SIG-M5 treated with dmso at 0.1 percent for 504 hours (cell line): ENCODE data around the gene ZNF160.

Source experiments
- DNase-seq: peaks from one replicate; lab custom pipeline; 2025; ENCODE audit not compliant: unreplicated experiment; lab: John Stamatoyannopoulos, UW

ZNF160 gene

DNA sequence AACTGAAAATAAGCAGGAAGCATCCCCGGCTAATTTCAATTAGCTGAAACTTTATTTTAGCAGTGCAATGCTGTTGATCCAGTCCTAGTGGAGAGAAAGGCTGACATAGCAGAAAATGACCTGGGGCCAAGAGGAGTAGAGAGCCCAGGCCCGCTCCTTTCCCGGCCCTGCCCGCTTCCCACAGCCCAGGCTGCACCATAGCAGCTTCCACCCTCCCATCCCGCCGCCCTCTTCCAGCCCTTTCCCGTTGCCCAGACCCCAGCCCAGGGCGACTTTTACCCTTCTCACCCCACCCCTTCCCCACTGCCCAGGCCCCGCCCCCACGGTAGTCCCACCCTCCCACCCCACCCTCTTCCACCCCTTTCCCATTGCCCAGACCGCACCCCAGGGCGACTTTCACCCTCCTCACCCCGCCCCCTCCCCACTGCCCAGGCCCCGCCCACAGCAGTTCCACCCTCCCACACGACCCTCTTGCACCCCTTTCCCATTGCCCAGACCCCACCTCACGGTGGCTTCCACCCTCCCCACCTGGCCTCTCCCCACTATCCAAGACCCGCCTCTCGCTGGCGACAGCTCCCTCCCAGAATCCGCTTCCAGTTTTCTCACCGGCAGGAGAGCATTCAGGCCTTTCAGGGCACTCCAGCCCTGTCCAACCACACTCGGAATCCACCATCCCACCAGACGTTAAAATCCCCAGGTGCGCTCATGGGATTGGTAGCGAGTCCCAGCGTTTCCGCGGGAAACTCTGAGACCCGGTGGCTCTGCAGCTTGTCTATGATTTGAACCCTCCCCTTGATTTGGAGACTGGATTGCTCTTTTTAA is 8.3 kb downstream of the ZNF160 start:
- DNase-seq, result no peak

DNA sequence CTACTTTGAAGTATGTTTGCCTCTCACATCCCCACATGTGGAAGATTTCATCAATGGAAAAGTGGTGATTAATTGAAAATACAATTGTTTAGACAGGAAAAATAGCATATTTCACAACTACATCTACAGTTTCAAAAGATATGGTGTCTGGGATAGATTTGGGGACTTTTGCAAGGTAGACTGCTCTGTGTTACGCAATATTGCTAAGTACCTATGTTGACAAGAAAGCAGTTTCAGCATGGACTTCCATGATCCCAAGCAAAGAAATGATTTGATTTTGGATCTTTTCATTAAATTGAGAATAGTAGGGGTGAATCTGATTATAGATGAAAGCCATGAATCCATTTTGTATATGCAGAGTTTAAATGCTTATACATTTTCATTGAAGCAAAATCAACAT is 10.5 kb downstream of the ZNF160 start:
- no peak for DNase-seq

DNA sequence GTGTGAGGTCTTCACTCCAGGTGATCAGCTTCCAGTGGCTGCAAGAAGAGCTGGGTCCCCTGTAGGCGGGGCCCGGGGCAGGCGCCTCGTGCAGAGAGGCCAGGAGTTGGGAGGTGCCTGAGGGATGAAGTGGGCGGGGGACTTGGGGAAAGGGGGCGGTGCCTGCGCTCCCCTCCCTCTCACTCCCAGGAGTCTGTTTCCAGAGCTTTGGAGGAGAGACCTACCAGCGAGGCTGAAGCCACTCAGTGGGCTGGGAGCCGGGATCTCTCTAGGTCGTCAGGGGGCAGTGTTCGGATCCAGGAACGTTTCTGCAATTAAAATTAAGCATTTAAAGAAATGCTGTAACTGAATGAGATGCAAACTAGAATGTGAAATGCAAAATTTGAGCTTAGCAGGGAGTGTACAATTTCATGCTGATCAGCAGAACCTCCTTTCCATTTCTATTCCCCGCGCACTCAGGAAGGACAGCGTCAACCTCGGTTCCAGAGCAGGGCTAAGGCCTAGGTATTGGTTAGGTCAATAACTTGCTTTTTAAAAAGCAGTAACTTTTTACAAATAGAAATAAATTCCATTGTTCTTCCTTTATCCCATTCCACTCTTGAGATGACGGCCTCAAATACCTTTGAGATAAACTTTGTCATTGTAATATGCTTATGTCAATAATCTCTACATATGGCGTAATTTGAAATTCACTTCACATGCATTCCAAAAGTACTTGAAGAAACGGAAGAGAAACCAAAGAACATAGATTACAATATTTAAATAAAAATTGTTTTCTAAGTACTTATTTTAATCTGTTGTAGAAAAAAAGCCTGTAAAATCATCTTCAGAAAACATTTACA is 11.6 kb downstream of the ZNF160 start:
- no peak for DNase-seq

DNA sequence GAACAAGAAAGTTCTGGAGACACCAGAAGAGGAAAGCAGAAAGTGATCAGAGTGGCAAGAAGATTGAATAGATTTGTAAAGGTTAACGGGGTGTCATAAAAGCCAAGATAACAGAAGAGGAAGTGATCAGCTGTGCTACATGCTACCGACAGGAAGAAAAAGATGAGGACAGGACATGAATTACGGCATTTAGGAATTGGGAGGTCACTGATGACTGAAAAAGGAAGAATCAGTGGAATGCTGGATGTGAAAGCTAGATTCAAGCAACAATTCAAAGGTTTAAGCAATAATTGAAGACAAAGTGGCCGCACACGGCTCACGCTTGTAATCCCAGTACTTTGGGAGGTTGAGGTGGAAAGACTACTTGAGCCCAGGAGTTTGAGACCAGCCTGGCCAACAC is 15.1 kb downstream of the ZNF160 start:
- DNase-seq, result no peak

DNA sequence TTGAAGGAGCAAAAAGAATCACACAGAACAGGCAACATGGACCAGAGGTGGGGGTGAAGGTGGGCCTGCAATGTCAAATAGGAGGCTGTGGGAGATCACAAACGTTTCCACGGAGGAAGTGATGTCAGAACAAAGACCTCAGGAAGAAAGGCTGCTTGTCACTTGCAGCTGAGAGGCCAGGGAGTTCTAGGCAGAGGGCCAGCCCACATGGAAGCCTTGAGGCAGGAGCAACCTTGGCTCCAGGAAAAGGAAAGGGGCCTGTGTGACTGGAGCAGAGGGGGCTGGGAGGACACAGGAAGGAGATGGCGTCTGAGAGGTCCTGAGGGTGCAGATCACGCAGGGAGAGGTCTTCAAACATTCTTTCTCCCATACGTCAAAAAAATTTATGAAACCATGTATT is 16.3 kb downstream of the ZNF160 start:
- DNase-seq, result no peak

DNA sequence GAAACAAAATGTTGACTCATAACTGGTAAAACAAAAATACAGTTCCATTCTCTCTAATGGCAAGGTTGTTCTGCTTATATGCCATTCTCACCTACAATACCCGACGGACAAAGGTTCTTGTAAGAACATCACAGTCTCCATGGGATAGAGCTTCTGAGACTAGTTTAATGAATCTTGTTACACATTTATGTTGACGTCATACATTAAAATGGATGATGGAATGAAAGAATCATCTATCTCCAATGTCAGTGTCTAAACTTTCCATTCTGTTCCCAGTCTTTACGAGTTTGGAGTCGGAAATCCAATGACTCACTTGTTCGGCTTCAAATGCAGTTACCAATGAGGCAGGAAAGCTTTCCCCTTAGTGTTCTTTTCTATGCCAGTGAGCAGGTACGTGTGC is 17.7 kb downstream of the ZNF160 start:
- DNase-seq, result no peak

DNA sequence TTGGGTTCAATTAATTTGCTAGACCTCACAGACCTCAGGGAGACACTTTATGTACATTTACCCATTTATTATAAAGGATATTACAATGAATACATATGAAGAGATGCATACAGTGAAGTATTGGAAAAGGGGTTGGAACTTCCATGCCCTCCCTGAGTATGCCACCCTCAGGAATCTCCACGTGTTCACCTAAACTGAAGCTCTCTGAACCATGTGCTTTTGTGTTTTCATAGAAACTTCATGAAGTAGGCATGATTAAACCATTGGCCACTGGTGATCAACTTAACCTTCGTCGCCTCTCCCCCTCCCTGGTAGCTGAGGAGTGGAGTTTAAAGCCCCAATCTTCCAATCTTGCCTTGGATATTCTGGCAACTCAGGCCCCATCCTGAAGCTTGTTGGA is 20.3 kb downstream of the ZNF160 start:
- DNase-seq, result no peak

DNA sequence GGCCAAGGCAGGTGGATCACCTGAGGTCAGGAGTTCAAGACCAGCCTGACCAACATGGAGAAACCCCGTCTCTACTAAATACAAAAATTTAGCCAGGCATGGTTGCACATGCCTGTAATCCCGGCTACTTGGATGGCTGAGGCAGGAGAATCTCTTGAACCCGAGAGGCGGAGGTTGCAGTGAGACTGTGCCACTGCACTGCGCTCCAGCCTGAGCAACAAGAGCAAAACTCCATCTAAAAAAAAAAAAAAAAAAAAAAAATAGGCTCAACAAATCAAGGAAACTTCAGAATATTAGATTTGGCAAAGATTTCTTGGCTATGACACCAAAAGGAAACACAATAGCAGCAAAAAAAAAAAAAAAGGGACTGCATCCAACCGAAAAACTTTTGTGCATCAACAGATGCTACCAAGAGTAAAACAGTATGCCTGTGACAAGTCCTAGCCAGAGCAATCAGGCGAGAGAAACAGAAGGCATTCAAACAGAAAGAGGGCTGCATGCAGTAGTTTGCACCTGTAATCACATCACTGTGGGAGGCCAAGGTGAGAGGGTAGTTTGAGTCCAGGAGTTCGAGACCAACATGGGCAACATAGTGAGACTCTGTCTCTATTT is 23.8 kb downstream of the ZNF160 start:
- no peak for DNase-seq

DNA sequence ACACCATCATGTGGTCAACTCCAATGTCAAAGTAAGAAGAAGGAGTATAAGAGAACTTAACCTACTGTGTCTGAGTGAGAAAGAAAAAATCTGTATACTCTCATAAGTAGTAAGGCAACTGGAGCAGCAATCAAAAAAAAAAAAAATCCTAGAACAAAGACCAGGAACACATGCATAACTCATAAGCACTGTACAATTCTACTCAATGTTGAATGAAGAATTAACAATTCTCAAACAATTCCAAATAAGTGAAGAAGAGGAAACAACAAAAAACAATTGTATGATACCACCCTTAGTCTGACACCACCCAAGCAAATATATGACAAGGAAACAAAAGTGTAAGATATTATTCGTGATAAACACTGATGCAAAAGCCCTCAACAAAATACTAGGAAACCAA is 24.6 kb downstream of the ZNF160 start:
- DNase-seq, result no peak

DNA sequence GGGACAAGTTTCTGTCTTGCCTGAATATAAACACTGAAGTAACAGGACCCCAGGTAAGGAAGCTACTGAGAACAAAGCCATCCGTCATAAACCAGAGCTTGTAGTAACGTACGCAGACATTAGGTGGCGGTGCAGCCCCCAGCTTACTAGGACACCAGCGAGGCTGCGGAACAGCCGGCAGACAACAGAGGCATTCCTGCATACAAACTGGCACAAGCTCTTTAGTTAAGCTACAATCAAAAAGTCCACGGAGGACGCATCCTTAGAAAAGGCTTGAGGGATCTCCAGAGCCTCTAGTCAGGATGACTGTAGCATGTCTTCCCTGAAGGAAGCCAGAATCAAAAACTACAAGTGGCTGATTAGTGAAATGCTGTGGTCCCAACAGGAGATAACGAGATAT is 26.2 kb downstream of the ZNF160 start:
- no peak for DNase-seq

DNA sequence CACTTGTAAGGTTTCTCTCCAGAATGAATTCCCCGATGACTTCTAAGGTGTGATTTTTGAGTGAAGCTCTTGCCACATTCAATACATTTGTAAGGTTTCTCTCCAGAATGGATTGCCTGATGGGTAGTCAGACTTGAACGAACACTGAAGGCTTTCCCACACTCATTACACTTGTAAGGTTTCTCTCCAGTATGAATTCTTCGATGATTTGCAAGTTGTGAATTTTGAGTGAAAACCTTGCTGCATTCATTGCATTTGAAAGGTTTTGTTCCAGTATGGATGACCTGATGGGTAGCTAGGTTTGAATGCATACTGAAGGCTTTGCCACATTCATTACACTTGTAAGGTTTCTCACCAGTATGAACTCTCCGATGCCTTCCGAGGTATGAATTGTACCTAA is 34.4 kb downstream of the ZNF160 start:
- DNase-seq, result no peak

DNA sequence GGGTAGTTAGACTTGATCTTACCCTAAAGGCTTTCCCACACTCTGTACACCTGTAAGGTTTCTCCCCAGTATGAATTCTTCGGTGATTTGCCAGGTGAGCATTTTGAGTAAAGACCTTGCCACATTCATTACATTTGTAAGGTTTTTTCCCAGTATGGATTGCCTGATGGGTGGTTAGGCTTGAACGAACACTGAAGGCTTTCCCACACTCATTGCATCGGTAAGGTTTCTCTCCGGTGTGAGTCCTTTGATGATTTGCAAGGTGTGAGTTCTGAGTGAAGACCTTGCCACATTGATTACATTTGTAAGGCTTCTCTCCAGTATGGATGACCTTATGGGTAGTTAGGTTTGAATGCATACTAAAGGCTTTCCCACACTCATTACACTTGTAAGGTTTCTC is 35.0 kb downstream of the ZNF160 start:
- DNase-seq, result no peak

DNA sequence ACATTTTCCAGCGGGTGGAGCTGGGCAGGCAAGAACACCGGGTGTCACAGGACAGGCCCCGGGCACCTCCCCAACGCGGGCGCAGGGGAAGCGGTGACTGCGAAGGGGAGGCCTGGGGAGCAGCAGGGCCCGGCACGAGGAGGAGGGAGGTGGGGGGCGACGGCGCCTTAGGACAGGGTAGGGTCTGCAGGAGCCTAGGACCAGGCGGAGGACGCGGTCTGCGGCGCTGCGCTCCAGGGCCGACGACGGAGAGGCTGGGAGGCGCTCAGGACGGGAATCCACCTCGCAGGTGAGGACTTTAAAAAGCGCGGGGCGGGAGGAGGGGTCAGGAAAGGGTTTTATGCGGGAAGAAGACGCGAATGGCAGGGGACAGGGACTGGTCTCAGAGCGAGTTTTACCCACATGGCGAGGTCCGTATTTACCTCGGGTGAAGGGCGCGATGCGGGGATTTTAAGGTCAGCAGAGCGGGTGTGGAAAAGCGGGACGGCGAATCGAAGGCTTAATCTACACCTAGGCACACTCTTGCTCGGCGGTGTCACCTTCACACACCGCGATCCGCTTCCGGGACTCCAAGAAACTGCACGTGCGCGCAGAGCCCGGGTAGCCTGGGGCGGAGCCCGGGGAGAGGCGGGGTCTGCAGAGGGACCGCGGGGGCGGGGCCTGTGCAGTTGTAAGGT is 45.2 kb downstream of the ZNF160 start:
- no peak for DNase-seq

DNA sequence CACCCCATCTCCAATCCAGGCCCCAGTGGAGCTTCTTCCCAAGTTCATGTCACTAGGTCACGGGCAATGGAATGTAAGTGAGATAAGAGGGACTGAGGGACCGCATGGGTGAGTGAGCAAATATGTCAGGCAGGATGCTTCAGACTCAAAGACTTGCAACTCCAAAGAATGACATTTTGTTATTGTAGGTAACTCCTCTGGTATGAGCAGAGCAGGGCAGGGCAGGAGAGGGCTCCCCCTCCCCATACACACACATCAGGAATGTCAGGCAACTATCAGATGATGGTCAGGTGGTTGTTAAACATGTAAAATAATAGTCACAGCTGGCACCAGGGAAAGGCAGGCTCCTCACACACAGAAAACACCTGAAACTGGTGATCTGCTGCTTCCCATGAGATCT is 48.1 kb downstream of the ZNF160 start:
- DNase-seq, result no peak

DNA sequence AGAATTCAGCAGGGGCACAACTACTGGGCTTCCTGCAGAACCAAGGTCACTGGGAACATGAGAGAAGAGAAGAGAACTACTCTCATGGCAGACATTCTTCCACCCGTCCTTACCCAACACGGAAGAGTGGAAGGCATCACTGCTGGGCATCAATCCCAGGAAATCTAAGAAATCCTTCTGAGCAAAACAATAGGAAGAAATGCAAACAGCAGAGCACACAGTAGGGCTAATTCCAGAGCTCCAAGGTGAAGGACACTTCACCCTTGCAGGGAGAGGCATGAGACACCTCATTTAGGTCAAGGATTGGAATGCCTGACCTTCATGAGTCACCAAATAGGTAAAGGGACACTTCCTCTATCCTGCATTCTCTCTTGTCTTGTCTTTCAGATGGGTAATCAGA is 55.8 kb downstream of the ZNF160 start:
- no peak for DNase-seq

DNA sequence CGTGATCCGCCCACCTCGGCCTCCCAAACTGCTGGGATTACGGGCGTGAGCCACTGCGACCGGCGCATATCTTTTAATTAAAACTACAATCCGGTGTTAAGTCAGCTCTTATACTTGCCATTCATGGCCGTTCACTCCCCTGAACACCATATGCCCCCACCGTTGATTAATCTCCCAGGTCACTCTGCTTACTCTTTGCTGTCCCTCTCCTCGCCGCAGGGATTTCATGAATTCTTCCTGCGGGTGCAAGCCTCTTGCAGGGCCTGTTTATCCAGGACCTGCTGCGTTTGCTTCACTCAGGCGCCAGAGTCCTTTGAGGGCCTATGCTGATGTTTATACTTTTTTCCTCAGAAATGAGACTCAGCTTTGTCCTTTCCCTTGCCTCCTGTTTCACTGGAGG is 57.7 kb downstream of the ZNF160 start:
- no peak for DNase-seq

DNA sequence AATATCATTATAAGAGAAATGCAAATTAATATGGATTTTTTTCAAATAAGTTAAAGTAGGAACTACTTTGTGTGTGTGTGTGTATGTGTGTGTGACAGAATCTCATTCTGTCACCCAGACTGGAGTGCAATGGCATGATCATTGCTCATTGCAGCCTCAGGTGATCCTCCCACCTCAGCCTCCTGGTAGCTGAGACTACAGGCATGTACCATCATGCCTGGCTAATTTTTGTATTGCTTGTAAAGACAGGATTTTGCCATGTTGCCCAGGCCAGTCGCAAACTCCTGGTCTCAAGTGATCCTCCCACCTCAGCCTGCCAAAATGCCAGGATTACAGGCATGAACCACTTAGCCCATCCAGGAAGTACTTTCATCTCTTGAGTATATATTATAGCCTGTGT is 61.9 kb downstream of the ZNF160 start:
- DNase-seq, result no peak

DNA sequence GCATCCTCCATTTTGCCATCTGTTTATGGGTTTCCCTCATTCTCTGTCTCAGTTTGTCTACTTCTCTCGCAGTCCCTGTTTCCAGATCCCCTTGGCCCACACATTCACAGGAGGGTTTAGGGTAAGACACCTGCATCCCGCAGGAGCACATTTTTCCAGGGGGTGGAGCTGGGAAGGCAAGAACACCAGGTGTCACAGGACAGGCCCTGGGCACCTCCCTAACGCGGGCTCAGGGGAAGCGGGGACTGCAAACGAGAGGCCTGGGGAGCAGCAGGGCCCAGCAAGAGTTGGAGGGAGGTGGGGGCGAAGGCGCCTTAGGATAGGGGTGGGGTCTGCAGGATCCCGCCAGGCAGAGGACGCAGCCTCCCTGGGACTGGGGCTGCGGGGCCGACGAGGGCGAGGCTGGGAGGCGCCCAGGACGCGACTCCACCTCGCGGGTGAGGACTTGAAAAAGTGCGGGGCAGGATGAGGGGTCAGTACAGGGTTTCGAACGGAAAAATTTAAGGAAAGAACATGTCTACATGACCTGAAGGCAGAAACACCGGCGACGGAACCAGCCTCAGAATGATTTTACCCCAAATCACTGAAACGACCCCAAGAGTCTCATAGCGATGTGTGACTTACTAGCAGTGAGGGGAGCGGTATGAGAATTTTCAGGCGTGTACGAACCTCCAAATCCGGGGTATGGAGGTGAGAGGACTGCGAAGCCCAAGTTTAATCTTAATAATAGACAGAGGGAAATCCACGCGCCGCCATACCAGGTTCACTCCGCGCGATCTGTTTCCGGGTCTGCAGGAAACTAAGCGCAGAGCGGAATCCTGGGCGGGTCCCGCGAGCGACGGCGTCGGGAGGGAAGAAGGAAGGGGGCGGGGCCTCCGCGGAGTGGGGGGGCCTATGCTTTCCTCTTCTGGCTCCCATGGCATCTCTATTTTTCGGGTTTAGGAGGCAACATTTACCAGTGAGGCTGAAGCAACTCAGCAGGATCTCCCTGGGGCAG is 65.8 kb downstream of the ZNF160 start:
- no peak for DNase-seq

DNA sequence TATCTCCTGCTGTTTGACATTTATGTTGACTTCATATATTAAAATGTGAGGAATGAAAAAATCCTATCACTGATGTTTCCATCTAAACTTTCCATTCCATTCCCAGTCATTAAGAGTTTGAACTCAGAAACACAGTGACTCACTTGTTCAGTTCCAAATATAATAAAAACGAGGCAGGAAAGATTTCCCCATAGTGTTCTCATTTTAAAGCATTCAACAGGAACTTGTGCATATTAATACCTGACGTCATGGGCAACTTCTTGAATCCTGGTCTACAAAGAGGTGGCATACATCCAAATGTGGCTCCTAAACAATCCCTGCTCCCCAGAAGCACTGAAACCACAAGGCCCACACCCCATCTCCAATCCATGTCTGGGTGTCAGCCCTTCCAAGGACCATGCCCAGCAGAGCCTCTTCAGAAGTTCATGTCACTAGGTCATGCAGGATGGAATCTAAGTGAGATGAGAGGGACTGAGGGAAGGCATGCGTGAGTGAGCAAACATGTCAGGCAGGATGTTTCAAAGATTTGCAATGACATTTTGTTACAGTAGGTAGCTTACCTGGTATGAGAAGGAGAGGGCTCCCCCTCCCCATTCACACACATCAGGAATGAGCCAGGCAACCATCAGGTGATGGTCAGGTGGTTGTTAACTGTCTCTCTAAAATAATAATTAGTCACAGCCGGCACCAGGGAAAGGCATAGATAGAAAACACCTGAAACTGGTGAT is 68.1 kb downstream of the ZNF160 start:
- no peak for DNase-seq

DNA sequence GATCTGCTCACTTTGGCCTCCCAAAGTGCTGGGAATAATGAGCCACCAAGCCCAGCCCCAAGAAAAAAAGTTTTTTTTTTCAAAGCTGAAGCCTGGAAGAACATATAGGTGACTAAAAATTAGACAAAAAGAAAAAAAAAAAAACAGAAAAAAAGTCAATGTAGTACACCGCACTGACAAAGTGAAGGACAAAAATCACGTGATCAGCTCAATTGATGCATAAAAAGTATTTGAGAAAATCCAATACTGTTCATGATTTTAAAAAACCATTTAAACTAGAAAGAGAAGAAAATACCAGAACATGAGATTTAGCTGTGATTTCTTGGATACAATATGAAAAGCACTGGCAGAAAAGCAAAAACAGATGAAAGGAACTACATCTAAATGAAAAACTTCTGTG is 69.2 kb downstream of the ZNF160 start:
- DNase-seq, result no peak
